Upper lobe of right lung (tissue), 1 donor: ENCODE measurements around the gene PALM. TPM values are rescaled to one million over a fixed set of nuclear protein-coding genes. Genes with fewer than 3 reads are reported as not detected.
"Not testable (repeated sequence)": the region's sequence is repeated elsewhere in the genome, so short reads cannot be mapped to it uniquely, and the experiment has no call there.

Experiments used
- ATAC-seq: fragments of 200-7000 bp; cut with Tn5 transposase; one replicate; pipeline ENCODE4 v1.9.1; 2020; ENCODE audit warnings: mild to moderate bottlenecking, moderate library complexity
- DNase-seq: peaks from one replicate; pipeline ENCODE4 v3.0.0-alpha.2; 2020
- H3K27ac ChIP-seq: fragments of 200-600 bp; one replicate; pipeline ENCODE4 v1.8.0; 2022
- H3K27me3 ChIP-seq: fragments of 200-600 bp; one replicate; pipeline ENCODE4 v1.8.0; 2022; ENCODE audit warnings: mild to moderate bottlenecking
- H3K36me3 ChIP-seq: fragments of 200-600 bp; one replicate; pipeline ENCODE4 v1.8.0; 2022
- H3K4me1 ChIP-seq: fragments of 200-600 bp; one replicate; pipeline ENCODE4 v1.8.0; 2022
- H3K4me3 ChIP-seq: fragments of 200-600 bp; one replicate; pipeline ENCODE4 v1.8.0; 2022; ENCODE audit warnings: mild to moderate bottlenecking
- H3K9me3 ChIP-seq: fragments of 200-600 bp; one replicate; pipeline ENCODE4 v1.8.0; 2022
- CTCF ChIP-seq: fragments of 200-600 bp; IDR thresholded peaks from one replicate; pipeline ENCODE4 v1.8.0; 2022; ENCODE audit warnings: antibody characterized with exemption
- intact Hi-C: fragments of 100-400 bp; cut with DNase I; formaldehyde crosslinking; loops from one replicate; pipeline ENCODE4 v1.11.0; 2022
- total RNA-seq: library from RNA; stranded (reverse); fragmentation: NEBNext Ultra II Directional; extraction: Animal tissue kit (Norgen Biotek cat#: 25700); gene quantifications from one replicate; pipeline ENCODE4 v1.2.1, GENCODE V29; 2021
- donor health status: DM: no; HTN: yes; CAD: no; lungs with severe emphysema.

PALM gene
- total RNA-seq, 1 donor from 2014 or later = 56.9 TPM

DNA sequence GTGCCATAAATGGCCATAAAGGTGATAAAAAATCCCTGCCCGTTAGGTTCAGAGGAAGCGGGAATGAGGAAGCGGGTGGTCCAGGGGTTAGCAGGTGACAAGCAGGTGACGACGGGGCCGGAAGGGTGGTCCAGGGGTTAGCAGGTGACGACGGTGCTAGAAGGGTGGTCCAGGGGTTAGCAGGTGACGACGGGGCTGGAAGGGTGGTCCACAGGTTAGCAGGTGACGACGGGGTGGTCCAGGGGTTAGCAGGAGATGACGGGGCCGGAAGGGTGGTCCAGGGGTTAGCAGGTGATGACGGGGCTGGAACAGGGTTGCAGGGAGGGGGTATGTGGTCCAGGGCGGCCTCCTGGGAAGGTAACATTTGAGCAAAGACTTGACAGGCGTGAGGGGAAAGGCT is 19.7 kb upstream of the PALM start:
- TF ChIP-seq CTCF = no peak
- ATAC-seq (no peak), DNase-seq (no peak)
- H3K4me1 ChIP-seq = no peaks in the 10 kb centered on the region
- intact Hi-C loops = no loop called here
- H3K27ac ChIP-seq = no peak overlapping the region
- no peaks in the 10 kb centered on the region for H3K9me3 ChIP-seq
- no peaks in the 10 kb centered on the region for H3K36me3 ChIP-seq
- no peaks in the 10 kb centered on the region for H3K27me3 ChIP-seq
- no peak overlapping the region for H3K4me3 ChIP-seq

DNA sequence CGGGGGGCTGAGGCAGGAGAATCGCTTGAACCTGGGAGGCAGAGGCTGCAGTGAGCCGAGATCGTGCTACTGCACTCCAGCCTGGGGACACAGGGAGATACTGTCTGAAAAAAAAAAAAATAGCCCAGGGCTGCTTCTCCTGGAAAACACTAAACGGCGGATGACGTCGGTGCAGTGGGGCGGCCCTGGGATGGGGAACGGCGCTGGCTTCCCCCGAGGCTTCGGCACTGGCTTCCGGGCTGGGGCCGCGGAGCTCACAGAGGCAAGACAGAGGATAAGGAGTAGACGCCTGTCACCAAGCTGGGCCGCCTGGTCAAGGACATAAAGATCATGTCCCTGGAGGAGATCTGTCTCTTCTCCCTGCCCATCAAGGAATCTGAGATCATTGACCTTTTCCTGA is 18.5 kb upstream of the PALM start:
- TF ChIP-seq CTCF = no peak
- Histone ChIP-seq H3K4me1 (no peaks in the 10 kb centered on the region), H3K9me3 (no peaks in the 10 kb centered on the region), H3K27me3 (peaks cover 6% of the 10 kb centered on the region), H3K27ac (no peak overlapping the region), H3K36me3 (no peaks in the 10 kb centered on the region), H3K4me3 (no peak overlapping the region)
- ATAC-seq (no peak), DNase-seq (no peak)
- intact Hi-C loops = no loop called here

- Histone ChIP-seq H3K27me3 (peaks cover 14% of the 10 kb centered on the region), H3K27ac (no peak overlapping the region), H3K4me1 (no peaks in the 10 kb centered on the region), H3K36me3 (no peaks in the 10 kb centered on the region), H3K4me3 (no peak overlapping the region), H3K9me3 (no peaks in the 10 kb centered on the region)
- DNase-seq (no peak), ATAC-seq (peak; percentile 13)
- intact Hi-C loops = no loop called here
- TF ChIP-seq CTCF = no peak
Observed at GRCh38 chr19:694481-695351, 14.0 kb upstream of the PALM start.

DNA sequence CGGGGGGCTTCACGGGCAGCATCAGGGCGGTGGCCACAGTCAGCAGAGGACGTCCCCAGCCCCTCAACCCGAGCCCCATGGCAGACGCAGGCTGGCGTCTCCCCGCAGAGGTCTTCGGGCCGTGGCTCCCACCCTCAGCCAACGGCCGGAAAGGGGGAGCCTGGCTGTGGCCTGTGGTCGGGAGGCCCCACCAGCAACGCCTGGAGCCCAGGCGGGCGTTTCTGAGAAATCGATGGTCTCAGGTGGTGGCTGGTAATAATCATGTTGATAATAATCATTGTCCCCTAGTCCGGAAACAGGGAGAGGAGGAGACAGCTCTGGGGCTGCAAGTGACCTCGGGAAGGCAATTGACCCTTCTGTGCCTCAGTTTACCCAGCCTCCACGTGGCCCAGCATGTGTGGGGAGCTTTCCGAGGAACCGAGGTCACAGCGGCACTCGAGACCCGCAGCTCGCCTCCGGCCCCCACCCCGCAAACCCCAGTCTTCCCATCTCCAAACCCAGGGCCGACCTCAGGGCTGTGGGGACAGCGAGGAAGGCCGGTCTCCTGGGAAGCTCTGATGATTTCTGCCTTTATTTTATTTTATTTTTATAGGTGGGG is 13.3 kb upstream of the PALM start, which contains the start of gene PRSS57:
TSS of gene PRSS57 (minus strand) at position 101 of the 598 bp plus-strand sequence. CDS start at position 79, 22 bp downstream.
- peak; percentile 30 for ATAC-seq
- no peak for DNase-seq
- H3K4me3 ChIP-seq = no peak within 1 kb of the TSS

GRCh38 chr19:698529-698928 is 10.2 kb upstream of the PALM start:
- H3K9me3 ChIP-seq, H3K36me3 ChIP-seq, intact Hi-C loops, H3K4me3 ChIP-seq, H3K27ac ChIP-seq, DNase-seq, ATAC-seq, H3K4me1 ChIP-seq: not testable (repeated sequence)
- H3K27me3 ChIP-seq = peaks cover 14% of the 10 kb centered on the region

More for the DNA sequence above, 13.3 kb upstream of the PALM start, which contains the start of gene PRSS57:
- intact Hi-C loops = no loop called here
- Histone ChIP-seq H3K27ac (no peak within 1 kb of the TSS), H3K9me3 (no peaks in the 10 kb centered on the region), H3K36me3 (no peaks in the 10 kb centered on the region), H3K4me1 (no peaks in the 10 kb centered on the region), H3K27me3 (peaks cover 14% of the 10 kb centered on the region)
- no peak for TF ChIP-seq CTCF

DNA sequence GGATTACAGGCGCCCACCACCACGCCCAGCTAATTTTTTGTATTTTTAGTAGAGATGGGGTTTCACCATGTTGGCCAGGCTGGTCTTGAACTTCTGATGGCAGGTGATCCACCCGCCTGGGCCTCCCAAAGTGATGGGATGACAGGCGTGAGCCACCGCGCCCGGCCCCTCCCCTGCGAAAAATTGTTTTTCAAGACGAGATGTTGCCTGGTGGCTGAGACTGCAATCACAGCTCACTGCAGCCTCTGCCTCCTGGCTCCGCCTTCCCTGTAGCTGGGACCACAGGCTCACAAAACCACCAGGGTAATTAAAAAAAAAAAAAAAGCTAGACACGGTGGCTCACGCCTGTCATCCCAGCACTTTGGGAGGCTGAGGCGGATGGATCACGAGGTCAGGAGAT is 8.8 kb upstream of the PALM start:
- H3K27ac ChIP-seq, ATAC-seq, DNase-seq, H3K9me3 ChIP-seq, H3K4me3 ChIP-seq, H3K4me1 ChIP-seq, H3K36me3 ChIP-seq, intact Hi-C loops: not testable (repeated sequence)
- peaks cover 11% of the 10 kb centered on the region for H3K27me3 ChIP-seq

GRCh38 chr19:702847-703246 is 5.9 kb upstream of the PALM start:
- H3K4me1 ChIP-seq, DNase-seq, H3K27ac ChIP-seq, H3K9me3 ChIP-seq, H3K27me3 ChIP-seq, ATAC-seq, intact Hi-C loops, H3K36me3 ChIP-seq, H3K4me3 ChIP-seq: not testable (repeated sequence)
